B cell (primary cell): ENCODE data around the gene ACOT9. TPM values are rescaled to one million over a fixed set of nuclear protein-coding genes. Genes with fewer than 3 reads are reported as not detected.

ENCODE experiments used
- ATAC-seq: fragments of 200-7000 bp; cut with Tn5 transposase; one replicate; pipeline ENCODE4 v1.10.0; 2021; ENCODE audit warnings: low read depth, mild to moderate bottlenecking, moderate number of reproducible peaks, moderate library complexity
- CTCF ChIA-PET: fragments of 350-600 bp; sonication (Branson Sonifier 250); formaldehyde crosslinking; loops from one replicate; lab custom pipeline; 2021; ENCODE audit warnings: antibody characterized with exemption, inconsistent platforms; lab: Charles Lee
- POLR2A ChIA-PET: fragments of 350-600 bp; sonication (Branson Sonifier 250); formaldehyde crosslinking; loops from one replicate; lab custom pipeline; 2021; ENCODE audit warnings: antibody characterized with exemption; lab: Charles Lee
- DNase-seq: peaks from one replicate; pipeline ENCODE4 v3.0.0; 2013
- H2AFZ ChIP-seq: 2 replicates; pipeline ENCODE4 v1.6.1; 2012; ENCODE audit warnings: mild to moderate bottlenecking, low read depth, low read length; ENCODE audit not compliant: insufficient read depth, poor library complexity, severe bottlenecking
- H3K27ac ChIP-seq, 2 donors: 1 replicate in 1 of 2; 2 replicates in 1 of 2; pipeline ENCODE4 v1.5.1; 2012 to 2013; ENCODE audit warnings: low read length in 2 of 2, mild to moderate bottlenecking in 2 of 2, moderate library complexity in 1 of 2
- H3K27me3 ChIP-seq, 4 experiments: fragments of 200-600 bp in 1 of 4; sonication (generic) in 1 of 4; replicated peaks in 1 of 4; 1 replicate in 2 of 4; 2 replicates in 2 of 4; pipeline versions ENCODE4 v1.6.1 to v1.7.0; 2013 to 2016; ENCODE audit warnings: low read length in 3 of 4, mild to moderate bottlenecking in 2 of 4, mixed read lengths in 1 of 4, moderate library complexity in 1 of 4; ENCODE audit not compliant: insufficient read depth in 4 of 4, control insufficient read depth in 3 of 4; ENCODE audit errors: control extremely low read depth in 1 of 4
- H3K36me3 ChIP-seq, 2 experiments: replicated peaks in 1 of 2; 1 replicate in 1 of 2; 2 replicates in 1 of 2; pipeline versions ENCODE4 v1.6.1 to v1.7.1; 2013; ENCODE audit warnings: low read length in 1 of 2; ENCODE audit not compliant: insufficient read depth in 2 of 2, control insufficient read depth in 1 of 2; ENCODE audit errors: control extremely low read depth in 1 of 2, extremely low read depth in 1 of 2
- H3K4me1 ChIP-seq, 2 donors: fragments of 200-600 bp in 1 of 2; sonication (generic) in 1 of 2; 1 replicate in 1 of 2; 2 replicates in 1 of 2; pipeline versions ENCODE4 v1.5.1 to v1.6.1; 2013 to 2017; ENCODE audit warnings: low read length in 2 of 2; ENCODE audit not compliant: control insufficient read depth in 2 of 2, insufficient read depth in 2 of 2
- H3K4me2 ChIP-seq: replicated peaks from 2 replicates; pipeline ENCODE3; 2012; ENCODE audit warnings: mild to moderate bottlenecking, low read depth, low read length; ENCODE audit not compliant: poor library complexity, severe bottlenecking
- H3K4me3 ChIP-seq, 5 experiments: fragments of 200-600 bp in 1 of 5; sonication (generic) in 1 of 5; 1 replicate in 3 of 5; 2 replicates in 2 of 5; pipeline versions ENCODE4 v1.5.1 to v1.7.0; 2011 to 2016; ENCODE audit warnings: low read length in 4 of 5, mild to moderate bottlenecking in 4 of 5, low read depth in 2 of 5, control low read depth in 1 of 5, moderate library complexity in 1 of 5; ENCODE audit not compliant: insufficient read depth in 1 of 5; ENCODE audit errors: control extremely low read depth in 1 of 5, extremely low read depth in 1 of 5
- H3K79me2 ChIP-seq: fragments of 200-600 bp; sonication (generic); one replicate; pipeline ENCODE4 v1.6.0; 2016; ENCODE audit warnings: low read length; ENCODE audit not compliant: control insufficient read depth, insufficient read depth
- H3K9ac ChIP-seq: fragments of 200-600 bp; sonication (generic); 2 replicates; pipeline ENCODE4 v1.6.1; 2017; ENCODE audit warnings: mild to moderate bottlenecking, low read length, moderate library complexity
- H3K9me3 ChIP-seq, 3 donors: one replicate each; pipeline versions ENCODE4 v1.6.1 to v1.7.1; 2013; ENCODE audit warnings: low read length in 2 of 3; ENCODE audit not compliant: control insufficient read depth in 2 of 3, insufficient read depth in 1 of 3; ENCODE audit errors: control extremely low read depth in 1 of 3
- H4K20me1 ChIP-seq: 2 replicates; pipeline ENCODE4 v1.6.0; 2012; ENCODE audit warnings: mild to moderate bottlenecking, low read length; ENCODE audit not compliant: insufficient read depth, control insufficient read depth, poor library complexity, severe bottlenecking
- H3K27ac Mint-ChIP-seq: one replicate; pipeline ENCODE4 v1.8.0; 2021; ENCODE audit warnings: mixed read lengths
- H3K27me3 Mint-ChIP-seq: one replicate; pipeline ENCODE4 v1.8.0; 2021; ENCODE audit warnings: mixed read lengths
- H3K4me1 Mint-ChIP-seq: one replicate; pipeline ENCODE4 v1.8.0; 2021; ENCODE audit warnings: mixed read lengths
- H3K4me3 Mint-ChIP-seq: one replicate; pipeline ENCODE4 v1.8.0; 2021; ENCODE audit warnings: mixed read lengths
- H3K9me3 Mint-ChIP-seq: one replicate; pipeline ENCODE4 v1.8.0; 2022; ENCODE audit warnings: mixed read lengths; ENCODE audit not compliant: insufficient read depth
- EZH2 ChIP-seq: IDR thresholded peaks from 2 replicates; pipeline ENCODE4 v1.6.1; 2012; ENCODE audit warnings: borderline replicate concordance, low read depth, mild to moderate bottlenecking, moderate library complexity, low read length; ENCODE audit not compliant: insufficient read depth, poor library complexity, severe bottlenecking
- WGBS: methylation state at CpG from one replicate; pipeline ENCODE4 v1.1.5; 2013; ENCODE audit warnings: missing lambda C conversion rate; ENCODE audit not compliant: insufficient coverage; 5-methylcytosine and 5-hydroxymethylcytosine counted together
- intact Hi-C: fragments of 100-400 bp; cut with micrococcal nuclease; formaldehyde crosslinking; loops from one replicate; pipeline ENCODE4 v1.10.0; 2022
- polyA plus RNA-seq: library from polyadenylated mRNA; depleted of rRNA; stranded (reverse); fragments of >200 nt; gene quantifications from 2 replicates; pipeline ENCODE4 v1.2.3, GENCODE V29; 2012
- total RNA-seq, 2 donors: library from RNA; stranded (reverse); fragments of 120-200 nt in 1 of 2; gene quantifications; 1 replicate in 1 of 2; 2 replicates in 1 of 2; pipeline versions ENCODE4 v1.2.3 to v1.2.4, GENCODE V29; 2013 to 2022
- TF ChIP-seq, protein P1 (sequence below): fragments of 200-600 bp; IDR thresholded peaks from one replicate; pipeline ENCODE4 v1.8.0; 2022; ENCODE audit warnings: antibody characterized with exemption, mild to moderate bottlenecking

Gene ACOT9
- total and polyA plus RNA-seq, 2 donors (not counting 1 experiment from before 2014, with no cell fraction given): 23.9 to 31.3 TPM

DNA sequence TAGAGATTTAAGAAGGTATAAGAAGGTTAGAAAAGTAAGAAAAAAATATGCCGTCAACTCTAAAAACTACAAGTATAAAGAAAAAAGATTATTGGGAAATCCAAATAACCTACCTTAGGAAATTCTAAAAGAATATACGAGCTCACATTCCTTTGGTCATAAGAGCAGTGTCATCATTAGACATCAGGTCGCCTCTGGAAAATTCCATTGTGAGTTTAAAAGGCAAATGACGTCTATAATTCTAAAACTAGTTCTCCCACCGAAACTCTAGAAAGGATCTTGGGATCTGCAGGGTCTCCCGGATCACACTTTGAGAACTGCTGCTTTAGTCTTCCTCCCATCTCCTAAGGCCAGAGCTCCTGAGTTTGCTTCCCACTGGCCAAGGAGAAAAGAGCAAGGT is 39.4 kb upstream of the ACOT9 start:
- Histone ChIP-seq H3K4me1 (peaks cover 17 to 37% of the 10 kb centered on the region in 2 donors), H3K79me2 (peaks cover 15% of the 10 kb centered on the region), H3K9ac (no peak overlapping the region), H3K4me3 (no peak overlapping the region), H3K27me3 (no peaks in the 10 kb centered on the region), H3K27ac (no peak overlapping the region), H3K4me2 (peak overlapping the region; percentile 74), H3K36me3 (peaks cover 0 to 9% of the 10 kb centered on the region in 2 experiments), H2AFZ (no peak overlapping the region), H4K20me1 (no peaks in the 10 kb centered on the region), H3K9me3 (no peaks in the 10 kb centered on the region)
- Mint-ChIP-seq H3K27ac (peak overlapping the region; percentile 98), H3K4me3 (peak overlapping the region; percentile 94), H3K9me3 (no peaks in the 10 kb centered on the region), H3K4me1 (peaks cover 32% of the 10 kb centered on the region), H3K27me3 (no peaks in the 10 kb centered on the region)
- ATAC-seq (no peak), DNase-seq (no peak)
- TF ChIP-seq EZH2: no peak
- TF ChIP-seq, protein P1, sequence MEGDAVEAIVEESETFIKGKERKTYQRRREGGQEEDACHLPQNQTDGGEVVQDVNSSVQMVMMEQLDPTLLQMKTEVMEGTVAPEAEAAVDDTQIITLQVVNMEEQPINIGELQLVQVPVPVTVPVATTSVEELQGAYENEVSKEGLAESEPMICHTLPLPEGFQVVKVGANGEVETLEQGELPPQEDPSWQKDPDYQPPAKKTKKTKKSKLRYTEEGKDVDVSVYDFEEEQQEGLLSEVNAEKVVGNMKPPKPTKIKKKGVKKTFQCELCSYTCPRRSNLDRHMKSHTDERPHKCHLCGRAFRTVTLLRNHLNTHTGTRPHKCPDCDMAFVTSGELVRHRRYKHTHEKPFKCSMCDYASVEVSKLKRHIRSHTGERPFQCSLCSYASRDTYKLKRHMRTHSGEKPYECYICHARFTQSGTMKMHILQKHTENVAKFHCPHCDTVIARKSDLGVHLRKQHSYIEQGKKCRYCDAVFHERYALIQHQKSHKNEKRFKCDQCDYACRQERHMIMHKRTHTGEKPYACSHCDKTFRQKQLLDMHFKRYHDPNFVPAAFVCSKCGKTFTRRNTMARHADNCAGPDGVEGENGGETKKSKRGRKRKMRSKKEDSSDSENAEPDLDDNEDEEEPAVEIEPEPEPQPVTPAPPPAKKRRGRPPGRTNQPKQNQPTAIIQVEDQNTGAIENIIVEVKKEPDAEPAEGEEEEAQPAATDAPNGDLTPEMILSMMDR: no peak
- ChIA-PET POLR2A (interaction anchor here (0.6 to 1.9 kb wide), 8 partner anchors 9 to 272 kb away, joined by 3 to 12 read pairs (median 6); partner anchors contain the start of genes APOO, CXorf58, EIF2S3 and PRDX4), CTCF (interaction anchor here (0.9 to 4.5 kb wide), 9 partner anchors 9 to 273 kb away, joined by 3 to 64 read pairs (median 4); partner anchors contain the start of genes ACOT9 and EIF2S3)
- no CpG with 5 or more reads among the region's 6 CpGs for WGBS
- intact Hi-C loops: loop anchor here (5.0 kb wide), 3 partner anchors 35 to 700 kb away; no protein-coding TSS in a partner anchor

DNA sequence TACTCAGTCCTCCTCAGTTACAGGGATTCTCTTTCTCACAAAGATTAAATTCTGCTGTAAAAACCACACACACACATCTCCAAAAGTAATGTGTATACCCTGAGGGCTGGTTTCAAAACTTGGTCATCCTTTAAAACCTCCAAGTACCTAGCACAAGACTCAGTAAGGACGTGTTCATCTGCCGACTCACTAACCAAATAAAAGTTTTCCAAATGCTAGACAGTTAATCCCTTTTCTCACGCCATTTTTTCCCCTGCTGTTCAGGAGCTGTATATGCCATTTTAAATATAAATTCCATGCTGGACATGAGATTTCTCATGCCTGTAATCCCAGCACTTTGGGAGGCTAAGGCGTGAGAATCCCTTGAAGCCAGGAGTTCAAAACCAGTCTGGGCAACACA is 35.9 kb upstream of the ACOT9 start:
- Histone ChIP-seq H3K27me3 (no peaks in the 10 kb centered on the region), H3K4me3 (no peak overlapping the region), H3K9ac (no peak overlapping the region), H3K4me2 (no peak overlapping the region), H3K27ac (no peak overlapping the region), H3K36me3 (no peaks in the 10 kb centered on the region), H2AFZ (no peak overlapping the region), H4K20me1 (no peaks in the 10 kb centered on the region), H3K9me3 (no peaks in the 10 kb centered on the region), H3K4me1 (peaks cover 11 to 36% of the 10 kb centered on the region in 2 donors), H3K79me2 (peaks cover 6% of the 10 kb centered on the region)
- DNase-seq: no peak
- H3K4me3 Mint-ChIP-seq: no peak overlapping the region
- H3K9me3 Mint-ChIP-seq: no peaks in the 10 kb centered on the region
- WGBS: no CpG with 5 or more reads among the region's 4 CpGs
- POLR2A ChIA-PET: no interaction called here
- no peak for ATAC-seq
- no peaks in the 10 kb centered on the region for H3K27me3 Mint-ChIP-seq
- TF ChIP-seq EZH2: no peak
- TF ChIP-seq, protein P1: no peak
- CTCF ChIA-PET: interaction anchor here (1.2 kb wide), 1 partner anchor 123 kb away, joined by 3 read pairs; no protein-coding TSS in a partner anchor
- H3K27ac Mint-ChIP-seq: no peak overlapping the region
- peaks cover 19% of the 10 kb centered on the region for H3K4me1 Mint-ChIP-seq
- intact Hi-C loops: no loop called here
